D341Med (cell line): ENCODE measurements around the gene RAD50.
"Not testable (repeated sequence)": the region's sequence is repeated elsewhere in the genome, so short reads cannot be mapped to it uniquely, and the experiment has no call there.

ENCODE experiments used
- DNase-seq: peaks from one replicate; pipeline ENCODE4 v3.0.0; 2012; ENCODE audit warnings: low spot score

RAD50 gene

GRCh38 chr5:132556763-132557477 lies at the start of gene RAD50:
RAD50 (plus strand) TSS chr5:132556977; CDS start chr5:132557325, 348 bp downstream.
- DNase-seq: peak; percentile 95

GRCh38 chr5:132510076-132510475 lies 46.7 kb upstream of the RAD50 start:
- DNase-seq: no peak

- not testable (repeated sequence) for DNase-seq
Measured at GRCh38 chr5:132513618-132514336, 43.0 kb upstream of the RAD50 start.

GRCh38 chr5:132522067-132522466 lies 34.7 kb upstream of the RAD50 start:
- DNase-seq: not testable (repeated sequence)

GRCh38 chr5:132524877-132525276 lies 31.9 kb upstream of the RAD50 start:
- DNase-seq: not testable (repeated sequence)

GRCh38 chr5:132525299-132525724 lies 31.5 kb upstream of the RAD50 start:
- no peak for DNase-seq

GRCh38 chr5:132526290-132526973 lies 30.3 kb upstream of the RAD50 start:
- peak; percentile 66 for DNase-seq

- no peak for DNase-seq
Measured at GRCh38 chr5:132526974-132527564, 29.7 kb upstream of the RAD50 start.

GRCh38 chr5:132528021-132528420 lies 28.8 kb upstream of the RAD50 start:
- DNase-seq: no peak

- DNase-seq: no peak
Measured at GRCh38 chr5:132528866-132529634, 27.7 kb upstream of the RAD50 start.

GRCh38 chr5:132530946-132531345 lies 25.8 kb upstream of the RAD50 start:
- no peak for DNase-seq

- DNase-seq: no peak
Measured at GRCh38 chr5:132539716-132540115, 17.1 kb upstream of the RAD50 start.

- no peak for DNase-seq
Measured at GRCh38 chr5:132540149-132540548, 16.6 kb upstream of the RAD50 start.

- no peak for DNase-seq
Measured at GRCh38 chr5:132540764-132541163, 16.0 kb upstream of the RAD50 start.

- no peak for DNase-seq
Measured at GRCh38 chr5:132543472-132544201, 13.1 kb upstream of the RAD50 start, which contains the start of gene IL5. IL5 (minus strand) TSS chr5:132543522; CDS start chr5:132543478, 44 bp downstream.

- DNase-seq: no peak
Measured at GRCh38 chr5:132546108-132546507, 10.7 kb upstream of the RAD50 start.

- no peak for DNase-seq
Measured at GRCh38 chr5:132547269-132547668, 9.5 kb upstream of the RAD50 start.

- not testable (repeated sequence) for DNase-seq
Measured at GRCh38 chr5:132548834-132549233, 7.9 kb upstream of the RAD50 start.

GRCh38 chr5:132549576-132549975 lies 7.2 kb upstream of the RAD50 start:
- DNase-seq: no peak

- DNase-seq: no peak
Measured at GRCh38 chr5:132556153-132556762, 519 bp upstream of the RAD50 start.
